ENCODE results near the gene C15orf40. TPM values are rescaled to one million over a fixed set of nuclear protein-coding genes. Genes with fewer than 3 reads are reported as not detected.

The C15orf40 gene
- total RNA-seq, 4 donors from 2014 or later = 8.6 to 28.2 (median 22.5) TPM

- intact Hi-C loops (cut with DNase I; ENCODE audit: low total_unique reads) = no loop called here
- no peak for DNase-seq (ENCODE audit: low spot score in 2 of 2)
- TF ChIP-seq CTCF (IDR thresholded peaks at IDR 0.05) = no peak
- TF ChIP-seq POLR2A (IDR thresholded peaks at IDR 0.05) = no peak
- no peak overlapping the region for H3K4me3 ChIP-seq (ENCODE audit: low read depth, poor library complexity, severe bottlenecking)
- 81 to 82% methylated on average over 7 of the region's 7 CpGs for WGBS, 2 donors
These were observed 47.7 kb downstream of the C15orf40 start for GRCh38 chr15:82963471-82964341.

- no peak overlapping the region for H3K4me3 ChIP-seq (ENCODE audit: low read depth, poor library complexity, severe bottlenecking)
- WGBS, 2 donors = 79 to 81% methylated on average over 3 of the region's 3 CpGs
These were observed 50.7 kb downstream of the C15orf40 start for GRCh38 chr15:82960766-82961165.

GRCh38 chr15:82959423-82959822 is 52.0 kb downstream of the C15orf40 start:
- TF ChIP-seq POLR2A (IDR thresholded peaks at IDR 0.05) = no peak
- TF ChIP-seq CTCF (IDR thresholded peaks at IDR 0.05) = no peak

More at GRCh38 chr15:82960766-82961165, 50.7 kb downstream of the C15orf40 start:
- no peak for DNase-seq (ENCODE audit: low spot score in 2 of 2)
- TF ChIP-seq CTCF (IDR thresholded peaks at IDR 0.05) (no peak), POLR2A (IDR thresholded peaks at IDR 0.05) (no peak)
- intact Hi-C loops (cut with DNase I; ENCODE audit: low total_unique reads) = no loop called here

GRCh38 chr15:82958638-82959037 is 52.8 kb downstream of the C15orf40 start:
- intact Hi-C loops (cut with DNase I; ENCODE audit: low total_unique reads) = no loop called here
- DNase-seq (ENCODE audit: low spot score in 2 of 2) = no peak
- TF ChIP-seq POLR2A (IDR thresholded peaks at IDR 0.05) (no peak), CTCF (IDR thresholded peaks at IDR 0.05) (no peak)
- WGBS, 2 donors = 54 to 58% methylated on average over 1 of the region's 1 CpG
- H3K4me3 ChIP-seq (ENCODE audit: low read depth, poor library complexity, severe bottlenecking) = no peak overlapping the region

More at GRCh38 chr15:82959423-82959822, 52.0 kb downstream of the C15orf40 start:
- H3K4me3 ChIP-seq (ENCODE audit: low read depth, poor library complexity, severe bottlenecking) = no peak overlapping the region
- DNase-seq (ENCODE audit: low spot score in 2 of 2) = no peak
- intact Hi-C loops (cut with DNase I; ENCODE audit: low total_unique reads) = no loop called here
- 60 to 72% methylated on average over 5 of the region's 5 CpGs for WGBS, 2 donors

- peak within 1 kb of the TSS; percentile 42 for H3K4me3 ChIP-seq (ENCODE audit: low read depth, poor library complexity, severe bottlenecking)
- intact Hi-C loops (cut with DNase I; ENCODE audit: low total_unique reads) = no loop called here
- TF ChIP-seq POLR2A (IDR thresholded peaks at IDR 0.05) (no peak), CTCF (IDR thresholded peaks at IDR 0.05) (no peak)
- WGBS, 2 donors = 1 to 2% methylated on average over 26 to 52 of the region's 119 CpGs
- DNase-seq (ENCODE audit: low spot score in 2 of 2) = no peak
These were observed 59.0 kb downstream of the C15orf40 start, which contains the start of gene HOMER2 for GRCh38 chr15:82952158-82953081. HOMER2 (minus strand) TSS chr15:82952720; CDS start chr15:82952535, 185 bp downstream.
